ACC112 (cell line): ENCODE measurements around the gene STK32B.
"Not testable (repeated sequence)": the region's sequence is repeated elsewhere in the genome, so short reads cannot be mapped to it uniquely, and the experiment has no call there.

Experiments used
- H2AFZ ChIP-seq: fragments of 200-600 bp; sonication (generic); one replicate; pipeline ENCODE4 v1.6.0; 2017; ENCODE audit warnings: antibody characterized with exemption, low read length; ENCODE audit not compliant: unreplicated experiment
- H3K27ac ChIP-seq: fragments of 200-600 bp; sonication (generic); 2 replicates; pipeline ENCODE4 v1.5.1; 2014; ENCODE audit warnings: low read depth, mild to moderate bottlenecking, antibody characterized with exemption, low read length, moderate library complexity
- H3K27me3 ChIP-seq: fragments of 200-600 bp; sonication (generic); 2 replicates; pipeline ENCODE4 v1.6.1; 2014; ENCODE audit warnings: mild to moderate bottlenecking, antibody characterized with exemption, low read length, moderate library complexity, mixed read lengths; ENCODE audit not compliant: insufficient read depth
- H3K36me3 ChIP-seq: fragments of 200-600 bp; sonication (generic); 2 replicates; pipeline ENCODE4 v1.6.1; 2016; ENCODE audit warnings: mild to moderate bottlenecking, antibody characterized with exemption, low read length, moderate library complexity, mixed read lengths; ENCODE audit not compliant: insufficient read depth
- H3K4me1 ChIP-seq: fragments of 200-600 bp; sonication (generic); one replicate; pipeline ENCODE4 v1.6.1; 2016; ENCODE audit warnings: low read length, mixed read lengths; ENCODE audit not compliant: insufficient read depth, unreplicated experiment, control insufficient read depth
- H3K4me3 ChIP-seq: fragments of 200-600 bp; sonication (generic); 2 replicates; pipeline ENCODE4 v1.5.1; 2014; ENCODE audit warnings: mild to moderate bottlenecking, low read depth, low read length
- H3K79me2 ChIP-seq: fragments of 200-600 bp; sonication (generic); one replicate; pipeline ENCODE4 v1.6.0; 2016; ENCODE audit warnings: low read length; ENCODE audit not compliant: control insufficient read depth, unreplicated experiment, insufficient read depth

STK32B gene

DNA sequence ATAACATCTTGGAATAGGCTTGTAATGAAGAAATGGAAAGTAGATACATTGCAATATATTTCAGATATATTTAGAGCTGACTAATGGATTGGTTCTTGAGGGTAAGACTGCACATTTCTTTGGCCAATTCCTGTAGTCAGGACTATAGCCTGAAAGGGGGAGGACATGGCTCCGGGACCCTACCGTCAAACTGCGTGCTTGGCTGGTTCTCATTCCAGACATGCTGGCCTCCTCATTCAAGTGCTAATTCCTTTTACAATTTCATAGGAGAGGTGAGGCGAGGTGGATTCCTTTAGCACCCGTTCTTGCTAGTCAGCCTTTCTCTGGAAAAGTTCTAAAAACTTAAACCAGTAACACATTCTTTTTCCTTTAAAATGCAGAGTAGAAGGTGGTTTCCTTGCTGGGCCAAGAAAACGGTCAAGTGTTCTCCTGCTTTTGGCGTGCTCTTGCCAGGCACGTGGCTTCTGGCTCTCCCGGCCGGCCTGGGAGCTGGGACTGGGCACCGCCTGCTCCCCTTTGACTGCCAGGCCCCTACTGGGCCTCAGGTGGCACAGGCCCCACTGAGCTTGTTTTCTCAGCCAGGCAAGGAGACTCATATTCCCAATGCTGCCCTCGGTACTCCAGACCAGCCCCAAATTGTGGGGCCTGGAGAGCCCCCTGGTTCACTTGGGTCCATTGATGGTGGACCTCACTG lies 167.2 kb downstream of the STK32B start:
- no peak overlapping the region for H3K27ac ChIP-seq
- H3K27me3 ChIP-seq: no peaks in the 10 kb centered on the region
- no peaks in the 10 kb centered on the region for H3K4me1 ChIP-seq
- no peak overlapping the region for H3K4me3 ChIP-seq
- no peaks in the 10 kb centered on the region for H3K36me3 ChIP-seq
- H3K79me2 ChIP-seq: no peaks in the 10 kb centered on the region
- no peak overlapping the region for H2AFZ ChIP-seq

DNA sequence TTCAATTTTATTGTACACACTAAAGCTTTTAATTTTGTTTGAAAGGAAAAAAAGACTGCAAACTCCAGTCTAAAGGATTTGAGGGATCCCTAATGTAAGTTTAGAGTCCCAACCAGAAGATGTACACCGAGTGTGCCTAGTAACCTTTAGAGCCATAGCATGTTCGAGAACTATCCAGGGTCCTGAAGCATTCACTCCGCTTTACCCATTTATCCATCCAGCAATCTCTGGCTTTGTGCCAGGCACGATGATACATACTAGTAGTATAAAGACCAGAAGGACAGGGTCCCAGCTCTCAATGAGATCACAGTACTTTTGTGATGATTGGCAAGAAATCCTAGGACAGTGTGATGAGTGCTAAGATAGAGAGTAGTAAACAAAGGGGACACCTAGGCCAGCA lies 168.7 kb downstream of the STK32B start:
- Histone ChIP-seq H3K79me2 (no peaks in the 10 kb centered on the region), H3K27me3 (no peaks in the 10 kb centered on the region)

GRCh38 chr4:5222047-5222446 lies 170.8 kb downstream of the STK32B start:
- Histone ChIP-seq H3K27ac (no peak overlapping the region), H3K4me3 (no peak overlapping the region), H3K79me2 (no peaks in the 10 kb centered on the region), H3K27me3 (no peaks in the 10 kb centered on the region), H3K4me1 (peaks cover 3% of the 10 kb centered on the region), H3K36me3 (no peaks in the 10 kb centered on the region), H2AFZ (no peak overlapping the region)

More for the DNA sequence above, 168.7 kb downstream of the STK32B start:
- Histone ChIP-seq H3K4me1 (peaks cover 3% of the 10 kb centered on the region), H2AFZ (no peak overlapping the region), H3K36me3 (no peaks in the 10 kb centered on the region), H3K4me3 (no peak overlapping the region), H3K27ac (no peak overlapping the region)

- Histone ChIP-seq H3K36me3 (no peaks in the 10 kb centered on the region), H3K27me3 (no peaks in the 10 kb centered on the region), H3K4me1 (peaks cover 3% of the 10 kb centered on the region), H3K79me2 (no peaks in the 10 kb centered on the region), H3K27ac (no peak overlapping the region), H3K4me3 (no peak overlapping the region), H2AFZ (no peak overlapping the region)
Measured at GRCh38 chr4:5222951-5223350, 171.7 kb downstream of the STK32B start.

GRCh38 chr4:5224340-5224739 lies 173.1 kb downstream of the STK32B start:
- Histone ChIP-seq H3K4me3 (no peak overlapping the region), H3K79me2 (no peaks in the 10 kb centered on the region), H3K4me1 (peaks cover 3% of the 10 kb centered on the region), H3K27ac (no peak overlapping the region), H3K36me3 (no peaks in the 10 kb centered on the region), H3K27me3 (no peaks in the 10 kb centered on the region), H2AFZ (no peak overlapping the region)

DNA sequence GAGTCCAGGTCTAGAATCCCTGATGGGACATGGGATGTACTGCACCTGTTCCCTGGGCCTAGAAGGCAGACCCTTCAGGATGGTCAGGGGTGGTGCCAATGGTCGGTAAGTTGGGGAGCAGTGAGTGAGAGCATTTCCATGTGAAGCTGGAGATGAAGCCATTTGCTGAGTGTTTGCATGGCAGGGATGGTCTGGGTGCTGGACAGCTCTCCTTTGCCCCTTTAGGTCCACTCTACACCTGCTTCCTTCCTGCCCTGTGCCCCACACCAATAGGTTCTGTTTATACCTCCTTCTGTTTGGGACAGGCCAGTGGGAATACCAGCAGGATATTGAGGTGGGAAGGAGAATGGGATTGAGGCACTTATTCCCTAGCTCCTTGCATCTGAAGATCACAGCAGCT lies 181.3 kb downstream of the STK32B start:
- Histone ChIP-seq H3K4me3 (no peak overlapping the region), H3K79me2 (no peaks in the 10 kb centered on the region), H3K27ac (no peak overlapping the region), H3K4me1 (no peaks in the 10 kb centered on the region), H3K36me3 (no peaks in the 10 kb centered on the region), H2AFZ (no peak overlapping the region), H3K27me3 (peaks cover 3% of the 10 kb centered on the region; the same call in 1 of the 2 replicates)

DNA sequence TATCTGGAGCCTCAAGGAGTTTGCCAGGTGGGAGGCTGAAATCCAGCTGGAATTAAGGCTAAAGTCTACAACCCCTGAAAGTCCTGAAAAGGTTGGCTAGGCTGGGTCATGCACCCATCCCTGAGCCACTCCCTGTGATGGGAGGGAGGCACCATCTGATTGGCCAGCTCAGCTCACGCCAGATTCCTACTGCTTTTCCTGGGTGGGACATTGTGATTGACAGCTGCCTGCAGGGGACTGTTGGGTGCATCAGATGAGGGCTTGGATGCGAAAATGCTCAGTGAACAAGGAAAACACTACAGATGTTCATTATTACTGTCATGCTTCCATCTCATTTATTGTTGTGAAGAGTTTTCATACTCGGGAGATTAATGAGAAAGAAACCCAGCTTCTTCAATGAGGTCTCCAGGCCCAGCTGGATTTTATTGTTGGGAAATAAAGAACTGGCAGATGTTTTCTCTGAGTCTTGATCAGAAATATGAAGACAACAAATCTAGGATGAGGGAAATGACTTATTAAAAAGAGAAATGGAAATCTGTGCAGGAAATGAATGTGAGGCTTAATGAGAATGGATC lies 185.9 kb downstream of the STK32B start:
- Histone ChIP-seq H2AFZ (no peak overlapping the region), H3K4me3 (no peak overlapping the region), H3K27me3 (peaks cover 3% of the 10 kb centered on the region; the same call in 1 of the 2 replicates), H3K79me2 (no peaks in the 10 kb centered on the region), H3K4me1 (no peaks in the 10 kb centered on the region), H3K27ac (no peak overlapping the region), H3K36me3 (no peaks in the 10 kb centered on the region)

- no peak overlapping the region for H3K4me3 ChIP-seq
- H3K79me2 ChIP-seq: no peaks in the 10 kb centered on the region
- peaks cover 3% of the 10 kb centered on the region; the same call in 1 of the 2 replicates for H3K27me3 ChIP-seq
- no peaks in the 10 kb centered on the region for H3K4me1 ChIP-seq
- no peaks in the 10 kb centered on the region for H3K36me3 ChIP-seq
- H2AFZ ChIP-seq: no peak overlapping the region
- H3K27ac ChIP-seq: no peak overlapping the region
Measured at GRCh38 chr4:5238173-5238572, 186.9 kb downstream of the STK32B start.

DNA sequence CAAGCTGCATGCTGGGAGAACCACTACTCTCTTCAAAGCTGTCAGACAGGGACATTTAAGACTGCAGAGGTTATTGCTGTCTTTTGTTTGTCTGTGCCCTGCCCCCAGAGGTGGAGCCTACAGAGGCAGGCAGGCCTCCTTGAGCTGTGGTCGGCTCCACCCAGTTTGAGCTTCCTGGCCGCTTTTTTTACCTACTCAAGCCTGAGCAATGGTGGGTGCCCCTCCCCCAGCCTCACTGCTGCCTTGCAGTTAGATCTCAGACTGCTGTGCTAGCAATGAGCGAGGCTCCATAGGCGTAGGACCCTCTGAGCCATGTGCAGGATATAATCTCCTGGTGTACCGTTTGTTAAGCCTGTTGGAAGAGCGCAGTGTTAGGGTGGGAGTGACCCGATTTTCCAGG lies 195.8 kb downstream of the STK32B start:
- not testable (repeated sequence) for H3K79me2 ChIP-seq, H3K4me3 ChIP-seq, H2AFZ ChIP-seq, H3K27ac ChIP-seq, H3K27me3 ChIP-seq, H3K36me3 ChIP-seq, H3K4me1 ChIP-seq

- Histone ChIP-seq H3K27ac (no peak overlapping the region), H2AFZ (no peak overlapping the region), H3K4me1 (no peaks in the 10 kb centered on the region), H3K79me2 (no peaks in the 10 kb centered on the region), H3K27me3 (no peaks in the 10 kb centered on the region), H3K36me3 (no peaks in the 10 kb centered on the region), H3K4me3 (no peak overlapping the region)
Measured at GRCh38 chr4:5247735-5248134, 196.5 kb downstream of the STK32B start.

DNA sequence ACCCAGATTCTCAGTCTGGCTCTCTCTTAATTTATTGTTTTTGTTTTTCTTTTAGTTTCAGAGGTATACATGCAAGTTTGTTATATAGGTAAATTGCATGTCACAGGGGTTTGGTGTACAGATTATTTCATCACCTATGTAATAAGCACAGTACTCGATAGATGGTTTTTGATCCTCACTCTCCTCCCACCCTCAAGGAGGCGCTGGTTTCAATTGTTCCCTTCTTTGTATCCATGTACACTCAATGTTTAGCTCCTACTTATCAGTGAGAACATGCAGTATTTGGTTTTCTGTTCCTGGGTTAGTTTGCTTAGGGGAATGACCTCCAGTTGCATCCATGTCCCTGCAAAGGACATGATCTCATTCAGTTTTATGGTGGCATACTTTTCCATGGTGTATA lies 198.4 kb downstream of the STK32B start:
- H3K4me1 ChIP-seq: no peaks in the 10 kb centered on the region
- no peaks in the 10 kb centered on the region for H3K79me2 ChIP-seq
- H3K27me3 ChIP-seq: no peaks in the 10 kb centered on the region
- H3K4me3 ChIP-seq: no peak overlapping the region
- no peak overlapping the region for H3K27ac ChIP-seq
- H2AFZ ChIP-seq: no peak overlapping the region
- no peaks in the 10 kb centered on the region for H3K36me3 ChIP-seq
